Measurements from ENCODE around the gene PRRG1.
"Not testable (repeated sequence)": the region's sequence is repeated elsewhere in the genome, so short reads cannot be mapped to it uniquely, and the experiment has no call there.

PRRG1 gene

GRCh38 chrX:37349221-37350033 is at the start of gene PRRG1:
TSS of gene PRRG1 (plus strand) at chrX:37349364. CDS start at chrX:37406250, 56,886 bp downstream.
- FAIRE-seq = no peak

- FAIRE-seq = no peak
Measured at GRCh38 chrX:37302569-37302968, 46.6 kb upstream of the PRRG1 start.

- FAIRE-seq = not testable (repeated sequence)
Measured at GRCh38 chrX:37305238-37305637, 43.9 kb upstream of the PRRG1 start.

DNA sequence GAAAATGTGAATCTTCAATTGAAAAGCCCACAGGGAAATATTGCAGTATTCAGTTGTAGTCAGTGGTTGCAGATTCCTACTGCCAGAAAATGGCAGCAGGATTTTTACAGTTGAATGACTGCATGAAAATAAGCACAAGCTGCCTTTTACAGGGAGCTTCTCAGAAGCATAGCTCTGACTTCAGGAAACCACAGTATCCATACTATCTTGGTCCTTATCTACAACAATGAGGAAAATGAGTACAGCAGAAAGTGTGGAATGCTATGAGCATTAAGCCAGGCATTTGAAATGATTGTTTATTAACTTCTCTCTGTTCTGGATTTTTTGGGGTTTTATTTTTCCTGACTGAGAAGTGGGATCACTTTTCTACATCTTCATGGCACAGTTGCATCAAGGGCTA is 34.6 kb upstream of the PRRG1 start:
- no peak for FAIRE-seq

- FAIRE-seq = no peak
Measured at GRCh38 chrX:37315511-37316248, 33.5 kb upstream of the PRRG1 start.

DNA sequence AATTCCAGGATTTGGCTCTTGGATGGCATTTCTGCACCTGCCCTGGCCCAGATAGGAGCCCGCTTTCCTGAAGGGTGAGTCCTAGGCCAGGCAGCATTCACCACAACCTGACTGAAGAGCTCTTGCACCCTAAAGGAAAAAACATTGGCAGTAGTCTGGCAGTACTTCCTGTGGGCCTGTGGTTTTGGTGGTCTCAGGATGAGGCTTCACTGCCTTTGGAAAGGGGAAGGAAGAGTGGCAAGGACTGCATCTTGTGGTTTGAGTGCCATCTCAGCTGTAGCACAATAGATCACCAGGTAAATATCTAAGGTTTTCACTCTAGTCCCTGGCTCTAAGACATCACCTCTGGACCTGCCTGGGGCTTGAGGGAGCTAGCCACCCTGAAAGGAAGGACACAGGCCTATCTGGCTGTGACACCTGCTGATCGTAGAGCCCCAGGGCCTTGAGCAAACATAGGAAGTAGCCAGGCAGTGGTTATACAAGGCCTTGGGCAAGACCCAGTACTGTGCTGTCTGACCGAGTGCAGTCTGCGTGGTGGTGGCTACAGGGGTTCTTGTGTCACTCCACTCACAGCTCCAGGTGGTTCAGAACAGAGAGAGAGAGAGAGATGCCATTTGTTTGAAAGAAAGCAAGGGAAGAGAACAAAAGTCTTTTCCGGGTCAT is 28.5 kb upstream of the PRRG1 start:
- no peak for FAIRE-seq

- FAIRE-seq = no peak
Measured at GRCh38 chrX:37330642-37331041, 18.5 kb upstream of the PRRG1 start.

- FAIRE-seq = no peak
Measured at GRCh38 chrX:37331546-37331945, 17.6 kb upstream of the PRRG1 start.

- FAIRE-seq = no peak
Measured at GRCh38 chrX:37332055-37332454, 17.1 kb upstream of the PRRG1 start.

GRCh38 chrX:37332987-37333658 is 16.0 kb upstream of the PRRG1 start:
- FAIRE-seq = no peak

GRCh38 chrX:37347420-37347819 is 1.7 kb upstream of the PRRG1 start:
- no peak for FAIRE-seq

DNA sequence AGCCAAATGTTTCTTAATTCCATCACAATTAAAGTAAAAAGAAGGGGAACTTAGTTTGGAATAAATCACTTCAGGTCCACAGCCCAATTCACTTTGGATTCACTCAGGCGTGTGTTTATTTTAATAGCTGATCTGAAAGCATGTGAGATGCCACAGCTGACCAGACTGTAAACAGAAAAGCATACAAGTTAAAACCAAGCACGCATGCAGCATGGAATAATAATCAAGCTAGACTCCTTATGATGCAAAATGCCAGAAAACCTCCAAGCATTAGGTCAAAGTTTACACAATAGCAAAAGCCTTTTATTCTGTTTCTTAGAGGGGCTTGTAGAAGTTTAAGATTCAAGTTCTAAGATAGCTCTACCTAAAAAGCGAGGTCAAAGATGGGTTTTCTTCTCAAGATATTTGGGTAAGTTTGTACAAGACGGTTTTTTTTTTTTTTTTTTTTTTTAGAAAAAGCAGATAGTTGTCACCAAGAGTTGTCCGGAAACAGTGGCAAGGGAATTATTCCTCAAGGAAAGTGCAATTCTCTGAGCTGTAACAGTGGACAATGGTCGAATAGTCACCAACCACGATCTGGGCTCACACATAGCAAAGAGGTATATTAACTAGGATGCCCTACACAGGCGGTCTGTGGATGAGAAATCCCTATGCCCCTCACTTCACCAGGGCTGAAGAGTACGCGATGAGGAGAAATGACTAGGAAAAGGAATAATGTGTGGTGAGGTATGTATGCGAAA is 763 bp upstream of the PRRG1 start:
- no peak for FAIRE-seq

GRCh38 chrX:37348971-37349220 is 268 bp upstream of the PRRG1 start:
- FAIRE-seq = no peak

DNA sequence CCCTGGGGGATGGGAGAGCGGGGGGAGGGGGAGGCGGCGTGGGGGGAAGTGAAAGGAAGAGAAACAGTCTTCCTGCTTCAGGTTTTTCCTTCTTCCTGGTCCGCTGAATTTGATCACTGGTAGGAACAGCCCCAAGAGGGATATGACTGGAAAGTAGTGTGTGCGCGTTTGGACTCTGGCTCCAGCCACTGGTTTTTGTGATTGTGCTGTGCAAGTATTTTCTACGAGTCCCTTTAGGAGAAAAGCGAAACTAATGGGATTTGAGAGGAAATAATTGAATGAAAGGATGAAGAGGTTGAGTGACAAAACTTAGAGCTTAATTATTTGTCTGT is 836 bp downstream of the PRRG1 start:
- FAIRE-seq = no peak

DNA sequence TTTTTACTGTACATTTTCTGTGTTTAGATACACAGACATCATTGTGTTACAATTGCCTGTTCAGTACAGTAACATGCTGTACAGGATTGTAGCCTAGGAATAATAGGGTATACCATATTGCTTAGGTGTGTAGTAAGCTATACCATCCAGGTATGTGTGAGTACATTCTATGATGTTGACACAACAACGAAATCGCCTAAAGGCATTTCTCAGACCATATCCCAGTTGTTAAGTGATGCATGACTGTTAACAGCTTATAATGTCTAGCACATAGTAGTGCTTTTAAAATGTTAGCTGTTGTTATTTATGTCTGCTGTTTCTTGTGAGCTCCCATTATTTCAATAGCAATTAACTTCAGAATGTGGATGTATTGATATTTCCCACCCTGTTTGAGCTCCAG is 4.5 kb downstream of the PRRG1 start:
- FAIRE-seq = no peak

DNA sequence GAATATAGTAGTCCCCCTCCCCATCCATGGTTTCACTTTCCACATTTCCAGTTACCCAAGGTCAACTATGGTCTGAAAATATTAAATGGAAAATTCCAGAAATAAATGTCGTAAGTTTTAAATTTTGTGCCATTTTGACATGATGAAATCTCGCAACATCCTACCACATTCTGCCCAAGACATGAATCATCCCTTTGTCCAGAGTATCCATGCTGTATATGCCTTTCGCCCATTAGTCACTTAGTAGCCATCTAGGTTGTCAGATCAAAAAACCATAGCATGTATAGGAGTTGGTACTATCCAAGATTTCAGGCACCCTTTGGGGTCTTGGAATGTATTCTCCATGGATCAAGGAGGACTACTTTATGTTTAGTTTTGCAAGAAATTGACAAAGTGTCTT is 8.3 kb downstream of the PRRG1 start:
- FAIRE-seq = no peak

- FAIRE-seq = no peak
Measured at GRCh38 chrX:37361596-37361995, 12.4 kb downstream of the PRRG1 start.

GRCh38 chrX:37364666-37365065 is 15.5 kb downstream of the PRRG1 start:
- FAIRE-seq = no peak

DNA sequence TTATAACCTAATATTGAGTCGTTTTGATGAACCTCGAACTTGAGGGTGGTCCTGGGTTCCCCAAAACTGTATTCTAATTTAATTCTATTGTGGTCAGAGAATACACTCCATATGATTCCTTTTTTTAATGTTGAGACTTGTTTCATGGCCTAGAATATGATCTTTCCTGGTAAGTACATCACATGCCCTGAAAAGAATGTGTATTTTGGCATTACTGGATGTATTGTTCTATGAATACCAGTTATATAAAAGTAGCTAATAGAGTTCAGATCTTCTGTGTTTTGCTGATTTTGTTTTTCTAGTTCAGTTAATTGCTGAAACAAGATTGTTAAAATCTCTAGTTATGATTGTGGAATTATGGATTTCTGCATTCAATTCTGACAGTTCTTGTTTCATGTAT is 18.8 kb downstream of the PRRG1 start:
- no peak for FAIRE-seq

- no peak for FAIRE-seq
Measured at GRCh38 chrX:37370499-37371141, 21.5 kb downstream of the PRRG1 start.

GRCh38 chrX:37371578-37371991 is 22.4 kb downstream of the PRRG1 start:
- FAIRE-seq = no peak

DNA sequence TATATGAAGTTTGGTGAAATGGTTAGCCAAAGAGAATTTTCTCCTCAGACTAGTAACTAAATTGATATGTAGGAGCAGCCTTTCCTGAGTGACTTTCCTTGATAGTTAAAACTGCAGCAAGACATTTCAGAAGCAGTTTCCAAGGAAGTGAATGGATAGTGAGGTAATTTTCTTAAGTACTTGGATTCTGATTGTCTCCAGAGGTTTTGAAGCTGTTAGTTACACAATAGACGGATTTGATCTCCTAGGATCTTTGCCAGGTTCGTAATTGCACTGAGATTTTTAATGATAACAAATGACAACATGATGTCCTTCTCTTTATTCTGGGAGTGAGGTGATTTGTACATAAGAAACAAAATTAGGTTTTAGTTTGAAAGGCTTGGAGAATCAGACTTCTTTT is 29.2 kb downstream of the PRRG1 start:
- FAIRE-seq = no peak
